Right lobe of liver (tissue), 6 donors: ENCODE data around the gene RIPK4. TPM values are rescaled to one million over a fixed set of nuclear protein-coding genes. Genes with fewer than 3 reads are reported as not detected.
A peak's percentile ranks its signal among the peaks of the same experiment; 100 is the strongest.

Experiments
- ATAC-seq, 4 donors: fragments of 200-7000 bp; cut with Tn5 transposase; one replicate each; pipeline ENCODE4 v1.9.1; 2020; ENCODE audit warnings: mild to moderate bottlenecking in 4 of 4, moderate library complexity in 4 of 4
- DNase-seq, 3 donors: peaks; one replicate each; pipeline ENCODE4 v3.0.0-alpha.2; 2020
- H3K27ac ChIP-seq, 3 donors: fragments of 200-600 bp; one replicate each; pipeline ENCODE4 v1.8.0; 2022
- H3K27me3 ChIP-seq, 2 donors: fragments of 200-600 bp; one replicate each; pipeline ENCODE4 v1.8.0; 2022
- H3K36me3 ChIP-seq, 4 donors: fragments of 200-600 bp; sonication (generic) in 1 of 4; one replicate each; pipeline versions ENCODE4 v1.5.1 to v1.8.0; 2017 to 2022; ENCODE audit warnings: control low read depth in 1 of 4
- H3K4me1 ChIP-seq, 4 donors: fragments of 200-600 bp; sonication (generic) in 1 of 4; one replicate each; pipeline versions ENCODE4 v1.5.1 to v1.8.0; 2017 to 2022; ENCODE audit warnings: control low read depth in 1 of 4
- H3K4me3 ChIP-seq, 3 donors: fragments of 200-600 bp; one replicate each; pipeline ENCODE4 v1.8.0; 2022
- H3K9me3 ChIP-seq, 4 donors: fragments of 200-600 bp; sonication (generic) in 1 of 4; one replicate each; pipeline versions ENCODE4 v1.5.1 to v1.8.0; 2017 to 2022; ENCODE audit warnings: control low read depth in 1 of 4
- POLR2A ChIP-seq: fragments of 450-650 bp; IDR thresholded peaks from one replicate; pipeline ENCODE4 v1.6.1; 2017; ENCODE audit warnings: antibody characterized with exemption, mild to moderate bottlenecking
- WGBS: methylation state at CpG from one replicate; pipeline ENCODE4 v1.1.6; 2018; ENCODE audit warnings: low coverage, low lambda C conversion rate; ENCODE audit not compliant: insufficient coverage; ENCODE audit errors: missing lambda C conversion rate; 5-methylcytosine and 5-hydroxymethylcytosine counted together
- intact Hi-C, 2 donors: fragments of 100-400 bp; cut with DNase I; formaldehyde crosslinking; loops; one replicate each; pipeline versions ENCODE4 v1.11.2 to v1.14.1; 2022
- total RNA-seq, 6 experiments: library from RNA; depleted of rRNA in 2 of 6; stranded (reverse); fragments of >200 nt in 2 of 6; fragmentation: NEBNext Ultra II Directional in 3 of 6; extraction: Animal tissue kit (Norgen Biotek cat#: 25700) in 3 of 6; gene quantifications; one replicate each; pipeline versions ENCODE4 v1.1.0 to v1.2.4, GENCODE V29; 2016 to 2023
- TF ChIP-seq, protein P1 (sequence below), 4 donors: fragments of 200-600 bp in 3 of 4; fragments of 450-650 bp in 1 of 4; IDR thresholded peaks; one replicate each; pipeline versions ENCODE4 v1.5.1 to v1.8.0; 2016 to 2022; ENCODE audit warnings: antibody characterized with exemption in 4 of 4, mild to moderate bottlenecking in 2 of 4
- donor health status: DM: no; HTN: yes; CAD: no.
- donor health status: DM: no; HTN: no; CAD: no.
- donor health status: DM: no; HTN: no; CAD: no.
- donor health status: DM: no; HTN: yes; CAD: no.
- donor health status: DM: no; HTN: yes; CAD: no.

Gene RIPK4
- total RNA-seq, 6 experiments from 2014 or later = 6.7 to 18.7 (median 12.7) TPM

DNA sequence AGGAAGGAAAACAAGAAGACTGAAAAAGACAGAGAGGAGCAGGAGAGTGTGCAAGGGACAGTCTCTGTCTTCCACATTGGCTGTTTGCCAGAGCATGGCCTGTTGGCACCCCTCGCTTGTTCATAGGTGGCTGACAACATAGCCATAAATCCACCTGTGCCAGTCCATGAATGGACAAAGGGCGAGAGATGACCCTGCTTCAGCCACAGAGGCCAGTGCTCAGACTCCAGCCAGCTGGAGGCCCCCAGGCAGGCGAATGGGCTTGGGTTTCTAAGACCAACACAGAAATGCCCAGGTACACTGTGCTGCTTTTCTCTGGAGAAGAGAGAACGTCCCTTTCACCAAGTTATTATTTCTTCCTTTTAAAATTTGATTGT, 60.6 kb downstream of the RIPK4 start:
- Histone ChIP-seq H3K9me3 (no peaks in the 10 kb centered on the region), H3K4me1 (peaks cover 0 to 7% (median 0%) of the 10 kb centered on the region in 4 donors), H3K27ac (no peak overlapping the region), H3K4me3 (no peak overlapping the region), H3K36me3 (no peaks in the 10 kb centered on the region), H3K27me3 (no peaks in the 10 kb centered on the region)
- TF ChIP-seq, protein P1, sequence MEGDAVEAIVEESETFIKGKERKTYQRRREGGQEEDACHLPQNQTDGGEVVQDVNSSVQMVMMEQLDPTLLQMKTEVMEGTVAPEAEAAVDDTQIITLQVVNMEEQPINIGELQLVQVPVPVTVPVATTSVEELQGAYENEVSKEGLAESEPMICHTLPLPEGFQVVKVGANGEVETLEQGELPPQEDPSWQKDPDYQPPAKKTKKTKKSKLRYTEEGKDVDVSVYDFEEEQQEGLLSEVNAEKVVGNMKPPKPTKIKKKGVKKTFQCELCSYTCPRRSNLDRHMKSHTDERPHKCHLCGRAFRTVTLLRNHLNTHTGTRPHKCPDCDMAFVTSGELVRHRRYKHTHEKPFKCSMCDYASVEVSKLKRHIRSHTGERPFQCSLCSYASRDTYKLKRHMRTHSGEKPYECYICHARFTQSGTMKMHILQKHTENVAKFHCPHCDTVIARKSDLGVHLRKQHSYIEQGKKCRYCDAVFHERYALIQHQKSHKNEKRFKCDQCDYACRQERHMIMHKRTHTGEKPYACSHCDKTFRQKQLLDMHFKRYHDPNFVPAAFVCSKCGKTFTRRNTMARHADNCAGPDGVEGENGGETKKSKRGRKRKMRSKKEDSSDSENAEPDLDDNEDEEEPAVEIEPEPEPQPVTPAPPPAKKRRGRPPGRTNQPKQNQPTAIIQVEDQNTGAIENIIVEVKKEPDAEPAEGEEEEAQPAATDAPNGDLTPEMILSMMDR (IDR thresholded peaks at IDR 0.05) = no peak
- TF ChIP-seq POLR2A = no peak
- intact Hi-C loops = no loop called here
- DNase-seq (no peak), ATAC-seq (peak in 3 of 4 donors; percentile 11 to 52 (median 17))
- WGBS = 39% methylated on average over 4 of the region's 4 CpGs

DNA sequence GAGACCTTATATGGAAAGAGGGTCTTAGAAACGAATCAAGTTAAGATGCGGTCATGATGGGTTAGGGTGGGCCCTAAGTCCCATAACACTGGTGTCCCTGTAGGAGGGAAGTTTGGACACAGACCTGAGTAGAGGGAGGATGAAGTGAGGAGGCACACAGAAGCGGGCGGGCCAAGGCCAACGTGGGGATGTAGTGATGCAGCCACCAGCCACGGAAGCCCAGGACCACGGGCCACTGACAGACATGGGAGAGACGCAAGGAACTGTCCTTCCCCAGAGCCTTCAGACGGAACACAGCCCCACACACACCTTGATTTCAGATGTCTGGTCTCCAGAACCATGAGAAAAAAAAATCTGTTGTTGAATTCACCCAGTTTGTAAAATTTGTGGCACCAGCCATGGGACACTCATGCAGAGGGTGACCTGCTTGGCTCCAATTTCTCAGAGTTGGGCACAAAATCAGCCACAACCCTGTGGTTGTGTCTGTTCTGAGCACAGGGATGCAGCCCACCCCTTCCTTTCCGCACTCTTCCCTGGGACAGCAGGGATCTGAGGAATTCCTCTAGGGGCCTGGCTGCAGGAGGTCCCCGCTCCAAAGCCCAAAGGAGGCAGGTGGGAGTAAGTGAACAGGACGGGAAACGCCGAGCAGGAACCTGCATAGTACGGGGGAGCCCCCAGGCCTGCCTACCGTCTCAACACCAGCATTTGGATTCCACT, 61.1 kb downstream of the RIPK4 start:
- Histone ChIP-seq H3K4me3 (no peak overlapping the region), H3K9me3 (no peaks in the 10 kb centered on the region), H3K36me3 (no peaks in the 10 kb centered on the region), H3K4me1 (peaks cover 0 to 7% (median 0%) of the 10 kb centered on the region in 4 donors), H3K27ac (no peak overlapping the region), H3K27me3 (no peaks in the 10 kb centered on the region)
- no peak for DNase-seq
- WGBS = 91% methylated on average over 4 of the region's 16 CpGs
- no peak for TF ChIP-seq POLR2A
- TF ChIP-seq, protein P1 (IDR thresholded peaks at IDR 0.05) = no peak
- no peak for ATAC-seq
- intact Hi-C loops = no loop called here

DNA sequence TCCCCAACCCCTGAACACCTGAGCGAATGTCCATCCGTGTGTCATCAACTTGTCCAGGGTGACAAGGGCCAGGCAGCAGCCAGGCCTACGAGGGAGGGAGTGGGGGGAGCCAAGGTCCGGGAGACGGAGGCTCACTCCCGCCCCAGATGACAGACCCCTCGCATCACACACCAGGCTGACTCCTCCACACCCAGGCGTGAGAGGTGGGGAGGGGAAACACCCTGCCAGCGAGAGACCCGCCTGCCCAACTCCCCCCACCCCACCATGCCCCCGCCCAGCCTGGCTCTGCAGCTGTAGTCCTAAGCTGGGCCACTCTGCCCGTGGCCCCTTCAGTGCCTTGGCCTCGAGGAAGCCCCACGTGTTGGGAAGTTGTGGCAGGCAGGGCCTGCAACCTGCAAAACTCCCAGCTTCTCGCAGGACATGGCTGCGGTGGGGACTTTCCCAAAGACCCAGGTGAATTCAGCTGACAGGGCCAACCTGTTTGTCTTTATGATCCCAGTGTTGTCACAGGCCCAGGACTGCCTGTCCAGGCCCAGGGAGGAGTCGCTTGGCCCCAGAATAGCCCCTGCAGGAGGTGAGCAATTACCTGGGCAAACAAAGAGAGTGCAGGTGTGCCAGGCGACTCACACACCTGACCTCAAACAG, 62.9 kb downstream of the RIPK4 start:
- Histone ChIP-seq H3K9me3 (no peaks in the 10 kb centered on the region), H3K4me1 (peaks cover 0 to 7% (median 0%) of the 10 kb centered on the region in 4 donors), H3K27ac (no peak overlapping the region), H3K4me3 (no peak overlapping the region), H3K27me3 (no peaks in the 10 kb centered on the region), H3K36me3 (no peaks in the 10 kb centered on the region)
- intact Hi-C loops = no loop called here
- DNase-seq (no peak), ATAC-seq (peak in 3 of 4 donors; percentile 7 to 18 (median 11))
- 77% methylated on average over 4 of the region's 18 CpGs for WGBS
- TF ChIP-seq, protein P1 (IDR thresholded peaks at IDR 0.05) = no peak
- TF ChIP-seq POLR2A = no peak

DNA sequence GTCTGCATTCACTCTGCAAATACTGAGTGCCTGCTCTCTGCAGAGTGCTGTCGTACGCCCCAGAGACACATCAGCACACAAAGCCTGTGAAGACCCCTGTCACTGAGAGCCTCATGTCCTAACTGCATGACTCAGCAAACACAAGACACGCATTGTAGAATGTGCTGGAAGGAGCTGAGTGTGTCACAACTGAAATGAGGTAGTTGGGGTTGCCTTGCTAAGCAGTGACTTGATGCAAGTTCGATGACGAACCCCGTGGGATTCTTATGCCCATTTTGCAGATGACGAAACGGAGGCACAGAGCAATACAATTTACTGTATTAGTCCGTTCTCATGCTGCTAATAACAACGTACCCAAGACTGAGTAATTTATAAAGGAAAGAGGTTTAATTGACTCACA, 65.1 kb downstream of the RIPK4 start:
- H3K9me3 ChIP-seq = no peaks in the 10 kb centered on the region
- WGBS = 81% methylated on average over 8 of the region's 10 CpGs
- H3K36me3 ChIP-seq = no peaks in the 10 kb centered on the region
- DNase-seq (no peak), ATAC-seq (no peak)
- H3K4me1 ChIP-seq = peaks cover 0 to 7% (median 0%) of the 10 kb centered on the region in 4 donors
- no peaks in the 10 kb centered on the region for H3K27me3 ChIP-seq
- H3K4me3 ChIP-seq = no peak overlapping the region
- no peak overlapping the region for H3K27ac ChIP-seq
- TF ChIP-seq, protein P1 (IDR thresholded peaks at IDR 0.05) = no peak
- no peak for TF ChIP-seq POLR2A
- intact Hi-C loops = no loop called here
